ENCODE results near the gene TFDP1. TPM values are rescaled to one million over a fixed set of nuclear protein-coding genes. Genes with fewer than 3 reads are reported as not detected.

TFDP1 gene
- total RNA-seq, 1 donor from 2014 or later: 119 TPM

DNA sequence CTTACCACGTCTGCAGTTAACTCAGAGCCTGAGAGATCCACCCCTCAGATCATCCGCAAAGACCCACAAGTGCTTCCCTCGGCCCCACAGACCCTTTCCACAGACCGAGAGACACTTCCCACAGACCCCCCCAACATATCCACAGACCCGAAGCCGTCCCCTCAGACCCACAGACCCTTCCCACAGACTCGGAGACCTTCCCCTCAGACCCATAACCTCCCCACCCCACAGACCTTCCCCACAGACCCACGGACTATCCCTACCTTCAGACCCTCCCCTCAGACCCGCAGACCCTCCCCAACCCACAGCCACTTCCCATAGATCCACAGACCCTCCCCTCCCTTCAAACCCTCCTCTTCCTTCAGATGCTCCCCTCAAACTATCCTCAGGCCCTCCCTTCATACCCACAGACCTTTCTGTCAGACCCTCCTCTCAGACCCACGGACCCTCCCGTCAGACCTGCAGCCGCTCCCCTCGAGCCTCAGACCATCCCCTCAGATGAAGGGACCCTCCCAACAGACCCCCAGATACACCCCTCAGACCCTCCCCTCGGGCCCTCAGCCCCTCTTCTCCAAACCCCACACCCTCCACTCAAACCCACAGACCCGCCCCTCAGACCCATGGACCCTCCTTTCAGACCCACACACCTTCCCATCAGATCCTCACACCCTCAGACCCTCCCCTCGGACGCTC is 20.1 kb upstream of the TFDP1 start:
- intact Hi-C loops (cut with micrococcal nuclease): loop anchor here (5.0 kb wide), 1 partner anchor 107 kb away; no protein-coding TSS in a partner anchor

- intact Hi-C loops (cut with micrococcal nuclease): no loop called here
Observed at GRCh38 chr13:113565526-113566226, 18.9 kb upstream of the TFDP1 start.

GRCh38 chr13:113566227-113566561 is 18.4 kb upstream of the TFDP1 start:
- intact Hi-C loops (cut with micrococcal nuclease): no loop called here

- intact Hi-C loops (cut with micrococcal nuclease): no loop called here
Observed at GRCh38 chr13:113567681-113568080, 16.9 kb upstream of the TFDP1 start.

- intact Hi-C loops (cut with micrococcal nuclease): no loop called here
Observed at GRCh38 chr13:113573065-113573464, 11.5 kb upstream of the TFDP1 start.

- intact Hi-C loops (cut with micrococcal nuclease): no loop called here
Observed at GRCh38 chr13:113576597-113576996, 8.0 kb upstream of the TFDP1 start.

DNA sequence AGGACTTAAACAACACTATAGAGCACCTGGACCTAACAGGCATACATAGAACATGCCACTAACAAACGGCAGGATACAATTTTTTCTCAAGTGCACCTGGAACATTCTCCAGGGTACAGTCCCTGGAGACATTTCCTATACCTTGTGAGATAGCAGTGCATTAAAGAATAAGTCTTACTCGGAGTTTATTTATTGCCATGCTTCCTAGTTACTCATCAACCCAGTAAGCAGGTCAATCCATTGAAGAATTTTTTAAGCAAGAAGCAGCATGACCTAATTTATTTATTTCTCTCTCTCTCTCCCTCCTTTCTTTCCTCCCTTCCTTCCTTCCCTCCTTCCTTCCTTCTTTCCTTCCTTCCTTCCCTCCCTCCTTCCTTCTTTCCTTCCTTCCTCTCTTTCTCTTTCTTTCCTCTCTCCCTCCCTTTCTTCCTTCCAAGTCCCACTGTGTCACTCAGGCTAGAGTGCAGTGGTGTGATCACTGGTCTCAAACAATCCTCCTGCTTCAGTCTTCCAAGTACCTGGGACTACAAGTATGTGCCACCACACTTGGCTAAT is 6.6 kb upstream of the TFDP1 start:
- intact Hi-C loops (cut with micrococcal nuclease): no loop called here

DNA sequence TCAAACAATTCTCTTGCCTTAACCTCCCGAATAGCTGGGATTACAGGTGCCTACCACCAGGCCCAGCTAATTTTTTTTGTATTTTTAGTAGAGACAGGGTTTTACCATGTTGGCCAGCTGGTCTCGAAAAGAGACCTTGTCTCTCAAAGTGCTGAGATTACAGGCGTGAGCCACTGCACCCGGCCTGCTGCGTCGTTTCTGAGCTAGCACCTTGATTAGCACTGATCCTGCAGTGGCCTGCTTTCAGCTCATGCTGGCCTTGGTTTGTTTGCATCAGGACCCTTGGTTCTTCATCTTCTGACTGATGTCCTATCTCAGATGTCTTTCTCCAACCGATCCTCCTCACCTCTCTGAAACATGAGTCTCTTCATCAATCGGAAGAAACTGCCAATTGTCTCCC is 4.9 kb upstream of the TFDP1 start:
- intact Hi-C loops (cut with micrococcal nuclease): loop anchor here (10.0 kb wide), 1 partner anchor 365 kb away; no protein-coding TSS in a partner anchor

GRCh38 chr13:113581871-113582270 is 2.7 kb upstream of the TFDP1 start:
- intact Hi-C loops (cut with micrococcal nuclease): loop anchor here (10.0 kb wide), 1 partner anchor 367 kb away; no protein-coding TSS in a partner anchor

DNA sequence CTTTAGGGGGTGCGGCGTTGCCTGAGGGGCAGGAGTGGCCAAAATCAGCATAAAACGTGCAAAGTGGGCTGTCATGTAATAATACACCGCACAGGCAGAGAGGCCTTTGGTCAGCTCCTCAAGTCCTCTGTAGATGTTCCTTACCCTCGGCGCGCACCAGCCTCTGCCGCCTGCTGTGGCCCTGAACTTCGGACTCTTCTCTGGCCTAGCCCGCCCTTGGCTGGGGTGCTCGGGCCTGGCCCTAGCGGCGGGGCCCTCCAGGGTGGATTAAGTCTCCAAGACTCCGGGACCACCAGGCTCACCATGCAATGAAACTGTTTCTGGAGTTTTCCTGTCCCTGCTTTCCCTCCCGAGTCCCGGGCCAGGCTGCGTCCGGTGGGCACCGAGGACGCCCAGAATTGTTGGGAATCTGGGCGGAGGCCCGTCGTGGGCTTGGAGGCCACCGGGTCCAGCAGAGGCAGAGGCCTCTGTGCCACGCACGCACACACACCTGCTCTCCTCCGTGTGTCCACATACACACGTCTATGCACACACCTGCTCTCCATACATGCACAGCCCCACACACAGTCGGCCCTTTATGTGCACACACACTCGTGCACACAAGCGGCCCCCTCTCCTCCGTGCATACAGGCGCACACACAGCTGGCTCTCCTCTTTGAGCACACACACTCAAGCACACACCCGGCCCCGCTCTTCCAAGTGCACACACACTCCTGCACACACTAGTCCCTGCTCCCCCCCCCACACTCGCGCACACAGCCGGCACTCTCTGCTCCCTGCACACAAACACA is 1.5 kb upstream of the TFDP1 start:
- intact Hi-C loops (cut with micrococcal nuclease): loop anchor here (10.0 kb wide), 1 partner anchor 368 kb away; no protein-coding TSS in a partner anchor

DNA sequence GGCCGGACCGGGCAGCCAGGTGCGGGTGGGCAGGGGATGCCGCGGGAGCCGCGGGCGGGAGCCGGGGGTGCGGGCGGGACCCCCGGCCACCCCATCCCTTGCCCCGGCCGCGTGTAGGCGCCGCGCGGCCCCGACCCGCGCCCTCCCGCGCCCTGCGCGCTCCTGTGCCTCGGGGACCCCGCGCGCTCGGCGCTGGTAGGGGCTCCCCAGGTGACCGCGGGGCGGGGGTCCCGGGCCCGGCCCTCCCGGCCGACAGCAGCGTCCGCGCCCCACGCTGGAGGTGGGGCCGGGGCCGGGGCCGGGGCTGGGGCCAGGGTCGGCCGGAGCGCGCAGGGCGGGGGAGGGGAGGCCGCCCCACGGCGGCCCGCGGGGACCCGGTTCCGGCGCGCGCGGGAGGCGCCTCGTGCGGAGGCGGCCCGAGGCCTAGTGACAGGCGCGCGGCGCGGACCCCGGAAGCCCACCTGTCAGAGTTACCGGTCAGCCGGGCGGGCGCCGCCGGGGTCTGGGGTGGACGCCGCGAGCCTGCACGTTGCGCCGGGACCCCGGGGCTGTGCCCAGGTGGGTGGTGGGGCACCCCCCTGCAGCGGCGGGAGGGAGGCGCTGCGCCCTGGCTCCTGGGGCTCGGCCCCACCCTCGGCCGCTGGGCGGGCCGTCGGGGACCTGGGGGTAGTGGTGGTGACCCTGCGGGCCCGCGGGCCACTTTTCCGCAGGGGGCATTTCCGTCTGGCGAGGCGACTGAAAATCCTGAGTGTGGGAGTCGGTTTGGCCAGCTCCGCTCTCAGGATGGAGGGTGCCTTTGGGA is 518 bp downstream of the TFDP1 start:
- intact Hi-C loops (cut with micrococcal nuclease): loop anchor here (1.0 to 10.0 kb wide), 4 partner anchors 95 to 730 kb away; partner anchors contain the start of genes DCUN1D2 and LAMP1

DNA sequence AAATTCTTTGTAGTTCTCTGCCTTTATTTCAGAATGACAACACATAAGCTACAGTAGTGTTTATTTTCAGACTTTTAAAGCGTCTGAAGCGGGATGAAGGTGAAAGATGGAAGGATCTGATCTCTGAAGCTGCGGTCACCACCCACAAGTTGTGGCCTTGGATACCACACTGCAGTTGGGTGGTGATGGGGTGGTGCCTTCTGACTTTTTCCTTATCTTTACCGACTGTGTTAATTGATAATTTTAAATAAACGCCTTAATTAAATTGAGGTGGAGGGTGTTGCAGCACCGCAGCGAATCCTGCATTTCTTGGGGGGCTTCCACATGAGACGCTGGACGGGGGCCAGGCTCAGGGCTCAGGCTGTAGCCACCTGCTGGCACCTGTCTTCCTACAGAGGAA is 1.3 kb downstream of the TFDP1 start:
- intact Hi-C loops (cut with micrococcal nuclease): loop anchor here (2.0 to 10.0 kb wide), 2 partner anchors 289 to 371 kb away; partner anchors contain the start of gene LAMP1

GRCh38 chr13:113586661-113587479 is 2.3 kb downstream of the TFDP1 start:
- intact Hi-C loops (cut with micrococcal nuclease): loop anchor here (10.0 kb wide), 1 partner anchor 372 kb away; no protein-coding TSS in a partner anchor

GRCh38 chr13:113588394-113589111 is 4.0 kb downstream of the TFDP1 start:
- intact Hi-C loops (cut with micrococcal nuclease): loop anchor here (10.0 kb wide), 1 partner anchor 374 kb away; no protein-coding TSS in a partner anchor

DNA sequence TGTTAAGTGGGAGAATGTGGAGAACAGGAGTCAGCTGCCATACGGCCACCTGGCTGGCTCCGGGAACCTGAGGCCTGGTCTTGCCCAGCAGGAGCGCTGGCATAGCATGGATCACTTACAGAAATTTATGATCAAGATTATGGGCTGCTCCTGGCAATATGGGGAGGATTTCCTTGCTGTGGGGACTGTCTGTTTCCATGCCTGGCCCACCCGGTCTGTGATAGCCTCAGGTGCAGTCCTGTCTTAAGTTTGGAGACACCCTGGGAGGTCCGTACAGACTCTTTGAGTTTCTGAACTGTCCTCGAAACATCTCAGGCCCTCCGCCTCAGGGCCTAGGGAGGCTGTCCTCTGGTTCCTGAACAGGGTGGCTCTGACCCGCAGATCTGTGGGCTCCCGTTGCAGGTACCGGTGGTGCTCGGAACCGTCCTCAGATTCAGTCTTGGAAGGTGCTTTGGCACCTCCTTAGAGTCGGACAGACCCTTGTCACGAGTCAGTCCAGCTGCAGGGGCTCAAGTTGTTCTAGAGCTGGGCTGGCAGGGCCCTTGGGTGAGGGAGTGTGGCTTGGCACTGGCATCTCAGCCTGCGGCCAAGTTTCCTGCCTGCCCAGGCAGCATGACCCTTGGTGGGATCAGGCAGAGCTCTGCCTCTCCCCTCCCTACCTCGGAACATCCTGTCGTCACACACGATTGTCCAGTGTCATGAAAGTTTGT is 4.9 kb downstream of the TFDP1 start:
- intact Hi-C loops (cut with micrococcal nuclease): loop anchor here (10.0 kb wide), 1 partner anchor 375 kb away; no protein-coding TSS in a partner anchor

DNA sequence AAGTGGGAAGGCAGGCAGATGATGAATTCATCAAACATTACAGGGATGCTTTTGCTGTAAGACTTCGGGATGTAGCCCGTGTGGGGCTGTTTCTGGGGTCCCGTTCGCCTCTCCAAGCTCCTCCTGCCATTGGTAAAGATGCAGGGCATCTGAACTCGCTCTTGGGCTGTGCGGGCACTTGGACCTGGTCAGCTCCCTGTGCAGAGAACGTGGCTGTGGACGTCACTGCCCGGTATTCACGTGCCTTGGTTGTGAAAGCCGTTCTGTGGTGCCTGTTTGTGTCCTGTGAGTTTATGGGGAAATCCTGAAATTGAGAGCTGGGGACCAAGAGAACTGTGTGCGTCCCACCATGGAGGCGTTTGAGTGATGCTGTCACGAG is 5.4 kb downstream of the TFDP1 start:
- intact Hi-C loops (cut with micrococcal nuclease): loop anchor here (10.0 kb wide), 1 partner anchor 375 kb away; no protein-coding TSS in a partner anchor

GRCh38 chr13:113591750-113592149 is 7.2 kb downstream of the TFDP1 start:
- intact Hi-C loops (cut with micrococcal nuclease): no loop called here

DNA sequence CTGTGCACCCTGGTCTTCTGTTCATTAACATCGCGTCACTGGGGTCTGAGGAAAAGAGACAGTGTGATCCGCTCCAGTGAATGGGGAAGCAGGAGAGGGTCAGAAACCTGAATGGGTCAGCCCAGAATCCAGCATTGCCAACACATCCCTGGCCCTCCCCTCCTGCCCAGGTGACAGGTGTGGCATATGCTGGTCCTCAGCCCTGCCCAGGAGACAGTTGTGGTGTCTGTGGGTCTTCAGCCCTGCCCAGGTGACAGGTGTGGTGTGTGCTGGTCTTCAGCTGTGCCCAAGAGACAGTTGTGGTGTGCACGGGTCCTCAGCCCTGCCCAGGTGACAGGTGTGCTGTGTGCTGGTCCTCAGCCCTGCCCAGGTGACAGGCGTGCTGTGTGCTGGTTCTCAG is 8.0 kb downstream of the TFDP1 start:
- intact Hi-C loops (cut with micrococcal nuclease): no loop called here

Data from T-helper 1 cell treated with Interleukin-12 subunit alpha and Interleukin-12 subunit beta and Interleukin-4 antibody, amounts not matched to agents 30 ng/mL and 1 ng/mL, for 36 hours (primary cell).